HG03354 (cell line): ENCODE measurements around the gene TEX28.

Source experiments
- ATAC-seq: cut with Tn5 transposase; IDR thresholded peaks from one replicate; pipeline ENCODE4 v1.9.1; 2021; ENCODE audit warnings: mild to moderate bottlenecking; ENCODE audit not compliant: unreplicated experiment, poor library complexity, severe bottlenecking

Gene TEX28, protein sequence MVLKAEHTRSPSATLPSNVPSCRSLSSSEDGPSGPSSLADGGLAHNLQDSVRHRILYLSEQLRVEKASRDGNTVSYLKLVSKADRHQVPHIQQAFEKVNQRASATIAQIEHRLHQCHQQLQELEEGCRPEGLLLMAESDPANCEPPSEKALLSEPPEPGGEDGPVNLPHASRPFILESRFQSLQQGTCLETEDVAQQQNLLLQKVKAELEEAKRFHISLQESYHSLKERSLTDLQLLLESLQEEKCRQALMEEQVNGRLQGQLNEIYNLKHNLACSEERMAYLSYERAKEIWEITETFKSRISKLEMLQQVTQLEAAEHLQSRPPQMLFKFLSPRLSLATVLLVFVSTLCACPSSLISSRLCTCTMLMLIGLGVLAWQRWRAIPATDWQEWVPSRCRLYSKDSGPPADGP

DNA sequence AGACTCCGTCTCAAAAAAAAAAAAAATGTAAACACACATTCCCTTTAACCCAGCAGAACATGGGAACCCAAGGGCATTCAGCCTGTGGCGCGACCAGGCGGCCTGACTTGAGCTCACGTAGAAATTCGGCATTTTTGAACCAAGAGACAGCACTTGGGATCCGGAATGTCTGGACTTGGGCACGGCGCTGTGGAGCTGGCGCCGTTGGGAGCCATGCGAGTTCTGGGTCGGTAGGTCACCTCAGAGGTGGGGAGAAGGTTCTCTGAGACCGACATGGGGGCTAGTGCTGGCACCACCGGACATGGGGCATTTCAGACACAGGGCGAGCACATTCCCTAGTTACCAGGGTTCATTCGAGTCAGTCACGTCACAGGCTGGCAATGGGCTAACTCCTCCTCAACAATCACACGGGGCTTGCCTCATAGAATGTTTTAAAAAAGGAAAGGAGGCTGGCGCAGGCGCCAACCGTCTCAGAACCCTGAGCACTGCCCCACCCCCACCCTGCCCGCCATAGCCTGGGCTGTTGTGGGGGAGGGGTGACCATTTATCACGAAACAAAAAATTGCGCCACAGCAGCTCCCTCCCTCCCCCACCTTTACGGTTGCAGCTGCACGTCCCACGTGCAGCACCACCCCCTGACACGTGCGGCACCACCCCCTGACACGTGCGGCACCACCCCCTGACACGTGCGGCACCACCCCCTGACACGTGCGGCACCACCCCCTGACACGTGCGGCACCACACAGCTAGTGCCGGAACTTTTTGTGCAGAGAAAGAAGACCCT lies at the start of gene TEX28:
Gene TEX28 (minus strand): TSS at position 334 of the 784 bp plus-strand sequence. CDS start 3,007 bp downstream, outside the sequence.
- ATAC-seq: no peak

DNA sequence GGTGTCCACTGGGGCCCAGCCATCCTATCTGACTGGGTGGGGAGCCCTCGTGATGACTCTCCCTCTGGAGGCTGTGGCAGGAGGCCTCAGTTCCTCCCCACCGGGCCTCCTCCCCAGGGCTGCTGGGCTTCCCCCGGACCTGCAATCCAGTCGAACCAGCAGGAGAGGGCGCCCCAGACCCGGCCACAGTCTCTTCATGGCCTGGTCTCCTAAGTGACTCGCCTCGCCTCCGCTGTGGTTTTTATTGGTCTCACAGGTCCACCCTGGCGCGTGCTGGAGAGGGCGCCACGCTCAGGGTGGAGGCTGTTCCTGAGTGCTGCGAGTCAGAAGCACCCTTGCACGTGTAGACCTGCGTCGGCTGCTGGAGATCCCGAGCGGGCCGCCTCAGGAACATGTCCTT lies 48.7 kb upstream of the TEX28 start:
- peak; percentile 38 for ATAC-seq

DNA sequence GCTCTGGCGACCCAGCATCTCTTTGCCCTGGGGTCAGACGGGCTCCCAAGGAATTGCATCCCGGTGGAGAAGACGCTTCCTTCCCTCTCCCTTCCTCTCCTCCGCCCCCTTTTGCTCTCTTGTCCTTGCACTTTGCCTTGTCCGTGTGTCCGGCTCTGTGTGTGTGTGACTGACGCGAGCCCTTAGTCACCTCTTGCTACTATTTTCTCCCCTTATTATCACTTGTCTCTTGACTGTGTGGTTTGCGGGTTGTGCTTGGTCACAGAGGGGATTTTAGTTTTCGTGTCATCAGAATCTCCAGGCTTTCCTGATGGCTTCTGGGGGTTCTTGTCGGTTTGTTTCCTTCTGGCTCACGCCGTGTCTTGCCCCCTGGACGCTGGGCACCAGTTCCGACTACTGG lies 48.1 kb upstream of the TEX28 start:
- ATAC-seq: peak; percentile 8

DNA sequence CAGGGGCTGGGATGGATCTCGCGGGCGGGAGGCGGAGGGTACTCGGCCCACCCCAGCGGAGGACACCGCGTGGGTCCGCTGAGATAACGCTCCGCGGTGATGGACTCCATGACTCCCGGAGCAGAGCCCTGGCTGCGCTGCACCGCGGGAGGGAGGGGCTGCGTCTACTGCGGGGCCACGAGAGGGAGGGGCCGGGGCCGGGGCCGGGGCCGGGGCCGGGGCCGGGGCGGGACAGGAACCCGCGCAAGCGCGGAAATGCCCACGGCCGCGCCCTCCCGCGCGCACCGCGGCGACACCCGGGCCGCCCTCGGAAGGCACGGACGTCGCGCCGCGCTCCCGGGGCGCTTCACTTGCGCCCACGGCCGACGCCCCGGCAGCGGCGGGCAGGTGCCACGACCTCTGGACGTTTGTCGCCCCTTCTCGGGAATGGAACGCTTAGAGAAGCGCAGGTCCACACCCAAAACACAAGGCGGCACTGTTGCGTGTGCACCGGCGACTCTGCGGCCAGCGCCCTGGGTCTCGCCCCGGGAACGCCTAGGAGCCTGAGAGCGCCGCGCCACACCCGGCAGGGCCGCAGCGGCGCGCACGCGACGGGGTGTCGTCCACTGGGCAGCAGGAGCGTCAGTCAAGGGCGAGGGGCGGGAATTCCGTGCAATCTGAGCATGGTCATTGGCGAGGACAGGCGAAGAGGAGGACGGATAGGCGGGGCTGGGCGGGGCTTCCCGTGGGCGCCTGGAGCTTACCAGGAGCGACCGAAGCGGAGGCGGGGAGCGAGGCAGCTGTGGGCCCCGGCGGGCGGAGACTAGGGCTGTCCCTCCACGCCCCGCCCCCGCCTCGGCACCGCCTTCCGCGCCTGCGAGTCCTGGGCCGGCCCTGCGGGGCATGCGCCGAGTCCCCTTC lies 46.7 kb upstream of the TEX28 start:
- peak; percentile 78 for ATAC-seq

DNA sequence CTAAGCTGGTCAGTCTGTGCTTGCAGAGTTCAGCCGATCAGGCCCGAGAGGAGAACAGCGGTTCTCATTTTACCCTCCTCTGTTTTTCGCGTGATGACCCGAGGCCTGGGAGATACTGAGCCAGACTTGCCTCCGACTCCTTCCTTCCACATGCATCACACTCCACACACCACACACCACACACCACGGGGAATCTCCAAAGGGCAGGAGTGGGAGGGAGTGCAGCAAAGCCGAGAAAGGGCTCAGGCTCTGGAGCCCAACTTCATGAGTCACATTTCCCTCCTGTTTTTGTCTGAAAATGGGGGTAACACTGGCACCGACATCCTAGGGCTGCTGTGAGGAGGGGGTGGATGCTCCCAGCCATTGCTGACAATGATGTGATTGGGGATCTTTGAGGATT lies 39.6 kb upstream of the TEX28 start:
- ATAC-seq: no peak

DNA sequence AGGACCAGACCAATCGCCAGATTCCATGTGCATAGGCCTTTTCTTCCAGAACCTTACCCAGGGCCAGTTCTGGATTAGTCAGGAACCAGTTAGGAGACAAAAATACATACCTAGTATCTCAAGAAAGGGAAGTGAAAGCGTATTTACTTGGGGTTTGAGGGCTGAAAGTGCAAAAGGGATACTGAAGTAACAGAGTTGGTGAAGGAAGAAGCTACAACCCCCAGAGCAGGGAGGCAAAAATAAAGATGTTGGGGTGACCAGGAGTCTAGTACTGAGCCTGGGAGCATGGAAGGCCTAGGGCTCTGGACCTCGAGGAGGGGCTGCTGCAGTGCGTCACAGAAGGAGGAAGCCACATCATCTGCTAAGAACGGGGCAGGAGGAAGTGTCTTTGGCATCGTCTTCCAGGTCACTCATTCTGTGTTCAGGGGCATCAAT lies 38.9 kb upstream of the TEX28 start:
- ATAC-seq: peak; percentile 88

DNA sequence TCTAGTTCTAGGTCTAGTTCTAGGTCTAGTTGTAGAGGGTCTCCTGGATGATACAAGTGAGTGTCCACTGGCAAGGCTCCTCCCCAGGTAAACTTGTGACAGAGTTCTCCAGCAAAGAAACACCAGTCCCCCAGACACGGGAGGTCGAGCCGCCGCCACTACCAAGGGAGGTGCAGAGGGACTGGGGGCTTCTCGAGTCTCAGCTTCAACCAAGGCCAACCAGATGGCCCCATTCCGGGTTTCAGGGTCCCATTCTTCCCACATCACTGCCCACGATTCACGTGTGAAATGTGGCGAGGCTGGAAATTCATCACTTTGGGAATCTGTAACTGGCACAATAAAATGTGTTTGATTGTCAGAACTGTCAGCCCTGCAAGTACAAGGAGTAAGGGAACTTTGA lies 38.2 kb upstream of the TEX28 start:
- ATAC-seq: no peak

DNA sequence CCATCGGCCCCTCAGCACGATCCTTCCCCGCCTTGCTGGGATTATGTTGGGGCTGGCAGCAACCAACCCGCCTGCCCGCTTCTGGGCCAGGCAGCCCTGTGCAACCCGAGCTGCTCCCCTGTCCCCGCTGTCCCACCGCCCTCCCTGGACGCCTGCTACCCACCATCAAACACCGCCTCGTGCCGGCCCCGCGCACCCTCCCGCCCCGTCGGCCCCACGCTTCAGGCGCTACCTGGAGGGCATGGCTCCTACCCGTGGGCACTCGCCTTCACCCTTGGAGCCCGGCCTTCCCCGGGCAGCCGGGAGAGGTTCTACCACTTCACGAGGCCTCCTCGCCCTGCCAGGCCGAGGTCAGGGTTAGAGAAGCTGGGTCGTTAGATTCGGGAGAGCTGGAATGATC lies 37.6 kb upstream of the TEX28 start:
- ATAC-seq: no peak

DNA sequence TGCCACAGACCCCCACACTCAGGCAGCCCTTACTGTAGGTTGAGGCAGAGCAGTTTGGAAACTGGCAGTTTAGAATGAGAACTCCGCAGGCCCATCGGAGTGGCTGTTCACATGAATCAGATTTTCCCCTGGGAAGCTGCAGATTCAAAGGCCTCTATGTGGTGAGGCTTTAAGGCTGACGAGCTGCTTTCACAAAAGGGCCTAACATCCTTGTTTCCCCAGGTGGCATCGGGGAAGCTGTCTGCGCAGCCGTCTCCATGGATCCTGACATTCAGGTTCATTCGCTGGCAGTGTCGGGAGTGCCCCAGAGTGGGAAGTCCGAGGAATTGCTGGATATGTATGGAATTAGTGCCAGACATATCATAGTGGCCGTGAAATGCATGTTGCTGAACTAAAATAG lies 34.4 kb upstream of the TEX28 start:
- ATAC-seq: no peak

DNA sequence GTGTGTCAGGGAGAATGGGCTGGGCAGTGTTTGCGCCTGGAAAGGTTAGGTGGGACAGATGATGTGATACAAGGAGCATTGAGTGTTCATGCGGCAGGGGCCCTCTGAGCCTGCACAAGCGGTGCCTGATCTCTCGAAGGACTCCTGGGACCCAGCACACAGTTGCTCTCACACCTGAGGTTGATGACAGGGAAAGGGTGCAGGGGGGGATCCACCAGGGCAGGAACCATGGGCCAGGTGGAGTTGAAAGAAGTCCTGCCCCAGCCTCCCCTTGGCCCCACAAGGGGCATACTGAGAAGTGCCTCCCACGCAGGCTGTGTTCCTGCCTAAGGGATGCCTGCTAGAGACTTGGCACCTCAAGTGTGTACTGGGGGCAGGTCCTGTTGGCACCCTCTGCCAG lies 33.7 kb upstream of the TEX28 start:
- ATAC-seq: no peak

DNA sequence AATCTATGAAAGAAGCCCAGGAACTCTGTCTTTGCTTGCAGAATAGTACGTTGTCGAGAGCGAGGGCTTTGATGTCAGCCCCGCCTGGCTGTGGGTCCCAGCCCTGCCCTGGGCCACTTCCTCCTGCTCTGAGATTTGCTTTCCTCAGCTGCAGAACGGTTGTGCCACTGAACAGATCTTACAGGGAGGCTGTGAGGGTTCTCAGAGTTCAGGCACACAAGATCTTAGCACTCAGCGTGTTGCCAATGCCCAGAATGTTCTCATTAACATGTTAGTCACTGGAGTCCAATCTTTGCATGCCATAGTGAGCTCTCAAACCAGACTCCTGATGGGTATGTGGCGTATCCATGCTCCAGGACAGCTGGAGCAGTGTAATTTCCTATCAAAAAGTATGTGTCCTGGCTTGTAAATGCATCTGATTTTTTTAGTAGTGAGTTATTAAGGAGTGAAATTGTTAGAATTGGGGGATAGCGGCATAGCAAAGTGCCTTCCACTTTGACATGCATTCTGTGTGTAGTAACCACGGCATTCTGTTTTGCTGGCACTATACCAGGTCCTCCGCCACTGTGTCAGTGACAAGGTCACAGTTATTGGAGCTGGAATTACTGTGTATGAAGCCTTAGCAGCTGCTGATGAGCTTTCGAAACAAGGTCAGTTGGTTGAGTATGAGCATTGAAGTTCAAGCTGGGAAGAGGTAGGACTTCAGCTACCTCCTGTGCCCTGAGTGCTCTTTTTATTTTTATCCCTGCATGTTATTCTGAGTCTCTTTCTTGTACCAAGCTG lies 32.3 kb upstream of the TEX28 start:
- ATAC-seq: no peak

DNA sequence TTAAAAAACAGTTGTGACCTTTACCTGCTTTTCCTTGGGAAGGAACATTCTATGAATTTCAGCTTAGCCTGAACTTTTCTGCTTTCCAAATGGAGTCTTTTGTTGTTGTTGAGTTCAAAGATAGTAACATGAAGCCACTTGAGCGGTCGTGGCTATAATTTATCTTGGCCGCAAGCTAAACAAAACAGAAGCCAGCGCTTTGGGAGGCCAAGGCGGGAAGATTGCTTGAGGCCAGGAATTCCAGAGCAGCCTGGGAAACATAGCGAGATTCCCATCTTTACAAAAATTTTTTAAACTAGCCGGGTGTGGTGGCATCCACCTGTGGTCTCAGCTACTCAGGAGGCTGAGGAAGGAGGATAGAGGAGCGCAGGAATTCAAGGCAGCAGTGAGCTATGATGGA lies 30.6 kb upstream of the TEX28 start:
- no peak for ATAC-seq

DNA sequence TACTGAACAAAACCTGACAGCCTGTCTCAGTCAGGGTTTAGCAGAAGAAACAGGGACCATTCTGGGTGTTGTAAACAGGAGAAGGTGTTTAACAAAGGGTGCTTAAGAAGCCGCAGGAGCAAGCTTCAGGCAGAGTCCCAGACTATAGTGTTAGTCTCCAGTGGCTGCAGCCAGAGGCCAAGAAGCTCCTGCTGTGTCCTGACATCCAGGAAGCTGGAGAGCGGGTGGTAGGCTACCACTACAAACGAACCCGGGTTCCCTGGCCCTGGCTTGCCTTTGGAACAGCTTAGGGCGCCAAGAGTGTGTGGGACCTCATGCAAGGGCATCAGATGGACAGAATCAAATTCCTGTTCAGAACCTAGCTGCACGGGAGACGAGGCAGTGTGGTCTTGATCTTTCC lies 28.6 kb upstream of the TEX28 start:
- ATAC-seq: no peak

DNA sequence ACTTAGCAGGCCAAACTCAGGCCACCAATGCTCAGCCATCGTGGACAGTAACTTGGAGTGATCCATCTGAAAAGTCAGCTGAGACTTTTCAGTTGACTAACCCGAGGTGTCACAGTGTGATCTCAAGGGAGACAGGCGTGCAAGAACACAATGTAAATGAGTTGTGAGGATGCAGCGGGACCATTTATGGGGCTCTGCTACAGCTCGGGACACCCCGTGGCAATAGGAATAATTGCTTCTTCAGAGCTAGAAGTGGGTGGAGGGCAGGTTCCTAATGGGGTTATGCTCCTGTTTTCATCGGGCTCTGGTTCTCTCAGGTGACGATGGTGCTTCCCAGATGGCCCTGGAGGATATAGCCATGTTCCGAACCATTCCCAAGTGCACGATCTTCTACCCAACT lies 28.0 kb upstream of the TEX28 start:
- no peak for ATAC-seq

DNA sequence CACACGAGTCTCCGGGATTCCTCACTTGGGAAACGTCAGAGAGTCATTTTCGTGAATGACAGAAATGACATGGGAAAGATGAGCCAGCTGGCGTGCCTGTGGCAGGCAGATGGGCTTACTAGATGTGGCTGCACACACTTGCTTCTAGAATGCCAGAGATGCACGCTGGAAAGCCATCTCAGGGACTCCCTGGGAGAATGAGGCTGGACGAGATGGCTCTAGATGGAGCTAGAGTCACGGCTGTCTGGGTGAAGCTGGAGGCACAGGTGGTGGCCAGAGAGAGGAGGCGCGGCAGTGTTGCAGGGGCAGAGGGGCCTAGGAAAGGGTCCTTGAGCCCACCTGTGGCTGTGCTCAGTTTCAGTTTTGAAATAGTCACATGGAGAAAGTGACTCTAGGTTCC lies 26.7 kb upstream of the TEX28 start:
- no peak for ATAC-seq

DNA sequence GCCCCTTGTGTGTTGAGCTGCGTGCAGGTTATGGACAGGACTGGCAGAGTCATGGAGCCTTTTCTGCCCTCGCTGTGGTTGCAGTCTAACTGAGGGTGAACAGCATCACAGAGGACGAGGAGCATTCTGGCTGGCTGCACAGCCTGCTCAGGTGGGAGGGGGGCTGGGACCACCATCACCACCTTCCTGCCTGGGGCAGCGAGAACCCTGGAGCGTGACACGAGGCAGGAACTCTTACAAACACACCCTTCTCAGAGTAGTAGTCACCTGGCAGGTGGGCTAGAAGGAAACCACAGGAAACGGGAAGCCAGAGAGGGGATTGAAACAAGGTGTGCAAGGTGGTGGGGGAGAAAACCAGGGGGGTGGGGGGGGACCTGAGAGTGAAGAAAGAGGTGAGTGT lies 26.2 kb upstream of the TEX28 start:
- ATAC-seq: no peak

DNA sequence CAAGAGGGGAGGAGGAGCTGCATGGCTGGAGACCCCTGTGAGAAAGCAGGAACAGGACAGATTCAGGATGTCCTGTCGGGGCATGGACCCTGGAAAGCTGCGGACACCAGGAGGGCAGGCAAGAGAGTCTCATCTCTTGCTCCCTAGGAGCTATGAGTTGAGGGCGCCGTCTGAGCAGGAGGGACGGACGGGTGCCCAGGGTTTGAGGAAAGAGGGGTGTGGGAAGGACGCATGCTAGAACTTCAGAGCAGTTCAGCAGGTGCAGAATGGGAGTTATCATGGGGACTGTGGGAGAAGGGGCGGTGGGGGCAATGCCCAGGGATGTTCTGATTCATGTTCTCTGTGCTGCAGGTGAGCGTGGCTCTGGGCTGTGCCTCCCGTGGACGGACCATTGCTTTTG lies 25.5 kb upstream of the TEX28 start:
- ATAC-seq: no peak

DNA sequence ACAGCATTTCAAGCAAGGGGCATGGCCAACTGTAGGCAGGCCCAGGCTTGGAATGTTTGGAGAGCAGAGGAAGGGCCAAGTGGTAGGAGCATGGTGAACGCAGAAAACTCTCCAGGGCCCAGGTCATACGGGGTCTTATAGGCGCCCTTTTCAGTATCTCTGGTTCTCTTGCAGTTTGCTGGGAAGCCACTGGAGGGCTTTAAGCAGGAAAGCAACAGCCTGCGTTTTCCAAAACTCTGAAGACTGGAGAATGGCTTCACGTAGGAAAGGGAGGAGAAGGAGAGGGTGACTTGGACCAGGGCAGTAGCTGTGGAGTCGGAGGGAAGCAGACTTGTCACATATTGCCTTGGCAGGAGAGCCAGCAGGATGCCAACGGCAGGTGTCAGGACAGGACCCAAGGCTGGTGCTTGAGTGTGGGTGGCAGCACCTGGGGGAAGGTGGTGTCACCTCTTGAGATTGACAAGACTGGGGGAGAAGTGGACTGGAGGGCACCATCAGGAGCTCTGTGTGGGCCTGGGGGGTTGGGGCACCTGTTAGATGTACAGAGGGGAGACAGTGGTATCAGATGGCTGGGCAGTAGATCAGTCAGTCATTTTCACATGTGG lies 22.6 kb upstream of the TEX28 start:
- ATAC-seq: no peak

DNA sequence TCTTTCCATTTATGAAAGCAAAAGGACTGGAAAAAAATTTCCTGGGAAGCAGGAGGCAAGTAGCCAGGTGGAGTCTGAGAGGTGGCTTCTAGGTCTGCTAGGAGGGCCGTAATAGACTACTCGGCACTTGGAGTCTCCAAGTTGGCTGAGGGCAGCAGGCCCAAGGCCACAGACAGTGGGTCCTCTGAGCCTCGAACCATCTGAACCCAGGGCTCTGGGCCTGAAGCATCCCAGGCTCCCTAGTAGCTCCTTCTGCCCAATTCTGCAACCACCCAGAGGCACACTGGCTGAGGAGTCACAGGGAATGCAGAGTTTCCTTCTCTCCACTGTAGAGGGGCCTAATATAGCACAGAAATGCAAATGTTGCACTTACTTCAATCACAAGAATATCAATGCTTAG lies 20.5 kb upstream of the TEX28 start:
- no peak for ATAC-seq
